GM19035 (cell line): Measurements from ENCODE around the gene ADGRD1.
"Not testable (repeated sequence)": the region's sequence is repeated elsewhere in the genome, so short reads cannot be mapped to it uniquely, and the experiment has no call there.

ENCODE experiments used
- ATAC-seq: cut with Tn5 transposase; IDR thresholded peaks from one replicate; pipeline ENCODE4 v1.9.1; 2021; ENCODE audit not compliant: unreplicated experiment

The ADGRD1 gene

GRCh38 chr12:130982565-130983225 lies 29.0 kb downstream of the ADGRD1 start:
- ATAC-seq, result no peak

DNA sequence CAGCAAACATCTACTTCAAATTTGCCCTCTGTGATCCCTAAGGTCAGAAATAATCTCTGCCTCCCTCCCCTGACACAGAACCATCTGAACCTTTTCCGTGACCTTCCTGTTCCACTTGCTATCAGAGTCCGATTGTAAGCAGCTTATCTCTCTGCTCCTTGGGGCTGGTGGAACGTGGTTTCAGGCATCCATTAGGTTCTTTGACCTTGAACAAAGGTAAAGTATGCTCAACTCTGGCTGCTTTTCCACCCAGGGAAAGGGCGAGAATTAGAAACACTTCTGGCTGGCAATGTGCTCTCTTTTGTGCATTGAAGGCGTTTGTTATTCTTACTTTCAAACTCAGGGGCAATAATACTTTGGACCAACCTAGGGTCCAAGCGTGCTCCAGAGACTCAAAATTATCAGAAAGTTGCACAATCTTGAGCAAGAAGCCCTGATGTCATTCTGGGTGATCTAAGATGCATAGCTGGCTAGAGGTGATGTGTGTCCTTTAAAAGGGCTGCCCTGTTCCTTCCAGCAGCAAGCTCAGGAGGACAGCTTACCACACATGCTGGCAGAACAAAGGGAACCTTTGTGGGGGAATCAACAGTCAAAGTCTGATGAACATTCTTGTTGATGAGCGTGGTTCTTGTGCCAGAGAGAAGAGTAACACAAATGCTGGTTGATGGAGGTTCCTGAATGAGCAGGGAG lies 29.8 kb downstream of the ADGRD1 start:
- ATAC-seq, result no peak

DNA sequence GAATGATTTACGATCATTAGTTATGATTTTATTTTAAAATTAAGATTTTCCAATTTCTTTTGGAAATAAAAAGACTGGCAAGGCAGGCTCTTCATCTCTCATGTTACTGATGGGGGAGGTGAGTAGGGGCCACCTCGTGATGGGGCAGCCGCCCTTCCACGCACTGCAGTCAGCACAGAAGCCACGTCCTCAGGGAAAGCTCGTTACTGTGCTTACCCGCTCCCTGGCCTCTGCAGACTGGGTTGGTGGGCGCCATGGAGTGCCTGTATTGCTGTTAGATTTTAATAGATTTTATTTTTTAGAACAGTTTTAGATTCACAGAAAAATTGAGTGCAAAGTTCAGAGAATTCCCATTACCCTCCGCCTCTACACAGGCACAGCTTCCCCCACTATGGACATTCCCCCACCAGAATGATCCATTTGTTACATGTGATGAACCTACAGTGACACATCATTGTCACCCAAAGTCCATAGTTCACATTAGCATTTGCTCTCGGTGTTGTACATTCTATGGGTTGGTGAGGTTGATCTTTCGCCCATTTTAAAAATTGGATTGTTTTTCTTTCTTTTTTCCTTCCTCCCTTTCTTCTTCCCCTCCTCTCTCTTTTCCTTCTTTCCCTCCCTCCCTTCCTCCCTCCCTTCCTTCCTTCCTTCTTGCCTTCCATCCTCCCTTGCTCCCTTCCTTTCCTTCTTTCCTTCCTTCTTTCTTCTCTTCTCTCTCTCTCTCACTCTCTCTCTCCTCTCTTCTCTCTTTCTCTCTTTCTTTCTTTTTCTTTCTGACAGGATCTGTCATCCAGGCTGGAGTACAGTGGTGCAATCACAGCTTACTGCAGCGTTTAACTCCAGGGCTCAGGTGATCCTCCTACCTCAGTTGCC lies 30.7 kb downstream of the ADGRD1 start:
- ATAC-seq, result no peak

- ATAC-seq, result no peak
Measured at GRCh38 chr12:130987151-130987931, 33.6 kb downstream of the ADGRD1 start.

- ATAC-seq, result no peak
Measured at GRCh38 chr12:130988261-130988660, 34.6 kb downstream of the ADGRD1 start.

DNA sequence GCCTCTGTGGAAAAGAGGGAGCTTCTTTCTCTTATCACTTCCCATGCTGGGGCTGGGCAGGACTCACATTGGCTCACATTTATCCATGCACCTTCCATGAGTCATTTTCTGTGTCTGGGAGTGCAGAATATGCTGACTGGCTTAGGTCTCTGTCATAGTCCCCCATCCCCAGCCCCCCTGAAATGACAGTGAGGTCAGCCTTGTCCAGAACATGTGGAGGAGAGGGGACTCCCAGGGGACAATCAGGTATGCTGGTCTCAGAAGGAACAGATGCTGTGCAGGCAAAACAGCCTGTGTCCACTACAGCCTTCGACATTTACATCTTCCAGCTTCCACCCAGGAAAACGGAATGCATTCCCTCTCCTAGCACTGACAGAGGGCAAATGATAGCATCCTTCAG lies 35.0 kb downstream of the ADGRD1 start:
- no peak for ATAC-seq

GRCh38 chr12:130989391-130989790 lies 35.7 kb downstream of the ADGRD1 start:
- ATAC-seq, result no peak

- no peak for ATAC-seq
Measured at GRCh38 chr12:130990034-130990433, 36.3 kb downstream of the ADGRD1 start.

- ATAC-seq, result no peak
Measured at GRCh38 chr12:130992448-130992847, 38.7 kb downstream of the ADGRD1 start.

DNA sequence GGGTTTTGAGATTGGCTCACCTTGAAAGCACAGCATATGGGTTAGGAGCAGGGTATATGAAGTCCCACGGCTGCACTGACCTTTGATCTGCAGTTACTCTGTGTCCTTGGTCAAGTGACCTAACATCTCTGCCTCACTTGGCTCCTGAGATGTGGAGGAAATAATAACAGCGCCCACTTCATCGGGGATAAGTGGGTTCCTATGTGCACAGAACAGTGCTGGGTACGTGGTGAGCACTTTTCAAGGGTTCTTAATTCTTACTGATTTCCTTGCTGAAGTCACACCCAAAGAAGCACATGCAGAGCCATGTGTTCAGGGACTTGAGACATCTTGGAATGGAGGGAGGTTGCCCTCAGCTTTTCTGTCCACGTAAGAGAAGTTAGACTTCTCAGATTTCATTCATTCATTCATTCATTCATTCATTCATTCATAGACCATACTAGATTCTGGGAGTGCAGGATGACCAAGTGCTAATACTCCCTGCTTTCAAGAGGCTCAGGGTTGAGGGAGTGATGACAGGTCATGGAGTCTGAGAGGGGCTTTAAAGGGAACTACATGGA lies 39.4 kb downstream of the ADGRD1 start:
- ATAC-seq, result no peak

GRCh38 chr12:130993759-130994670 lies 40.3 kb downstream of the ADGRD1 start:
- no peak for ATAC-seq

DNA sequence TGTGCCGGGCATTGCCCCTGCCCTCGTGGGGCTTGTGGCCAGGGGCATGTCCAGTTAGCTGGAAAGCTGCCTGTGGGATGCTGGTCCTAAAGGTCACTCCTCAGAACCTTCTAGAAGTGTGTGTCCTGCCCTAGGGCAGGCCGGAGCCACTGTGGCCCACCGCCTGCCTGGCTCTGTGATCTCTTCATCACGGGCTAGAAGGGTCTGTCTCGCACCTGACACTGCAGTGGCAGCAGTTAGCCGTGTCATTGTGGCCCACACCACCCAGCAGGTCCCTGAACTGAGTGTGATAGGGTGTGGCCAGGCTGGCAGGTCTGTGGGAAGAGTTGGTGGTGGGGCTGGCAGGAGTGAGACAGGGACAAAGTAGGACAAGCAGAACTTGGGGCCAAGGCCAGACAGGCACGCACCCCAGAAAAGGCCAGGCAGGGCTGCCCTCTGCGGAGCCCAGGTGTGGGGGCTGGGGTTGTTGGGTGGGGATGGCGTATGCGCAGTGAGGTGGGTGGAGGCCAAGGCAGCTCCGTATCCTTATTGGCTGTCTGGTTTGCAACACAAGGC lies 41.2 kb downstream of the ADGRD1 start:
- no peak for ATAC-seq

GRCh38 chr12:130995386-130995969 lies 41.8 kb downstream of the ADGRD1 start:
- not testable (repeated sequence) for ATAC-seq

- no peak for ATAC-seq
Measured at GRCh38 chr12:130998136-130998535, 44.4 kb downstream of the ADGRD1 start.

DNA sequence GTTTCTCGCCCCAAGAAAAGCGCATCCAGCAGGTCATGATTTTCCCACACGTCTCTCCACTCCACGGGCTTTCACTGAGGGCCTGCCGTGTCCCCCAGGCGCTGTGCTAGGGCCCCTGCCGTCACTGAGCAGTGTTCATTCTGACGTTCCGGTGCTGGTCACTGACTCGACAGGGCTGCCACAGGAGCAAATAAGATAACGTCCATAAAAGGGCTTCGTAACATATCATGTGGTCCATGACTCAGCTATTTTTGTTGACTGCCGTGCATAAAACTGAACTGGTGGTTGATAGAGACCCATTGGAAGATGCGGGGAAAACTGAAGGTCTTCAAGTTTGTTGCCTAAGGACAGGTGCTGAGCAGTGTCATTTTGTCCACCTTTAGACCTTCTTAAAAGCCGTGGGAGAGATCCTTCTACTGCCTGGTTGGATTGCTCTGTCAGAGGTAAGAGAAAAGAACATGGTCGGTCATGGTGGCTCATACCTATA lies 46.3 kb downstream of the ADGRD1 start:
- no peak for ATAC-seq

- ATAC-seq, result no peak
Measured at GRCh38 chr12:131001493-131001892, 47.8 kb downstream of the ADGRD1 start.

DNA sequence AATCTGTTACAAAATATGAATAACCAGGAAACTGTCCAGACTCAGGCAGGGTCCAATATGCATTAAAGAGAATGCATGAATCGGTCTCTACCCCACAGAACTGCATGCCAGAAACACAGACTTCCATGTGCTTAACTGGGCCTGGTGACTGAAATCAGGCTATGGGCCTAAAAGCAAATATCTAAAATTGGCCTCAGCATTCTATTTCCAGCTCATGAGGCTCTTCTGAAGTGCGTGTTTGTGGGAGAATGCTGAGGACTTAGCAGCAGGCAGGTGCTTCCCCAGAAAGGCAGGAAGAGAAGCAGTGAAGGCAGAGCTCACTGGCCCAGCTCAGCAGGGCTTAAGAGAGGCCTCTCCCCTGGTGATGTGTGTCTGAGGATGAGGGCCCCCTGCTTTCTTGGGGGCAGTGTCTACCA lies 48.5 kb downstream of the ADGRD1 start:
- no peak for ATAC-seq

- ATAC-seq, result no peak
Measured at GRCh38 chr12:131003036-131003715, 49.5 kb downstream of the ADGRD1 start.
